ENCODE results near the gene ACD. TPM values are rescaled to one million over a fixed set of nuclear protein-coding genes. Genes with fewer than 3 reads are reported as not detected.
A peak's percentile ranks its signal among the peaks of the same experiment; 100 is the strongest.

The ACD gene
- total and polyA plus RNA-seq, 9 of the 15 experiments (the other 6 are each of a cell fraction or from before 2014, with no cell fraction given), result 4.2 to 47.4 (median 19.2) TPM

DNA sequence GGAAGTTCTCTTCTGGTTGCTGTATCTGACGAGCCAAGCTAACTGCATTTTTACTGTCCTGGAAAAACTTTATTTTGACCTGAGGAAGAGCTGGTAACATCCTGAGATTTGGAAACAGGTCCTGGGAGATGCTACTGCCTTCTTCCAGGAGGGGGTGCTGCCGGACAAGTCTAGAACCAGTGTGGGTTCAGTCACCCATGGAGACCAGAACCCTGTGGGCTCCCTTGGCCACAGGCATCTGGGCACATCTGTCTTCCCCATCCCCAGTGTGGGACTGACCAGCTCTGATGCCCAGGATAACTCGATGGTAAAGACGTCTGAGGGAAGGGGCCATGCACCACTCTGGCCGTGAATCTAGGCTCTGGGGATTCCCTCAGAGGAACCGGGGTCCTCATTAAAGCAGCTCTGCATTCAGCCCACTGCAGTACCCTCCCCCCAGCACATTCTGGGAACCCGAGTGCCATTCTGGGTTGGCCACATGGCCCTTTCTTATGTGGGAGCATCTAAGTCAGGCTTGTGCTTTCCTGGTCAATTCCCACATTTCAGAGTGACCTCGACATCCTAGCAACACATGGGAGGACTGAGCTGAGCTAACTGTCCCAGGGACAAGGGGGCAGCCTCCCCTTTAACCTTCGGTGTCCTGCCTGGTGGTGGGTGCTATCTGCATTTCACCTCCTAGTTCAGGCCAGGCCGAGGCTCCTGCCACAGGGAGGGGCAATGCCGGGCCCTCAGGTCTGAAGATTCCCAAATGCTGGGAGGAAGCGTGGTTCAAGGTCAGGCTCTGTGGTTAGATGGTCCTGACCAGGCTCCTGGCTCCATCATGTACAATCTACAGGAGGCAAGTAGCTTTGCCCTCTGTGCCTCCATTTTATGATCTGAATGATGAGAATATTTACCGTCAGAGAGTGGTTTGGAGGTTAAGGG, 12.9 kb upstream of the ACD start:
- intact Hi-C loops (cut with micrococcal nuclease), result loop anchor here (2.0 to 5.0 kb wide), 3 partner anchors 134 to 369 kb away; partner anchors contain the start of genes RANBP10 and TSNAXIP1
- H4K20me1 ChIP-seq (replicated peaks; ENCODE audit: control insufficient read depth, insufficient read depth, low read length), result no peaks in the 10 kb centered on the region
- TF ChIP-seq MED1 (CRISPR knock-in tag; IDR thresholded peaks at IDR 0.05; ENCODE audit: borderline replicate concordance) (no peak), ZNF785 (CRISPR knock-in tag; IDR thresholded peaks at IDR 0.05) (no peak), E2F5 (CRISPR knock-in tag; IDR thresholded peaks at IDR 0.05) (no peak), MEIS2 (IDR thresholded peaks at IDR 0.05; ENCODE audit: partially characterized antibody) (no peak), ETV6 (IDR thresholded peaks at IDR 0.05; ENCODE audit: borderline replicate concordance in 1 of 2, low read depth in 2 of 2, low read length in 1 of 2) (no peak), ETV6 (CRISPR knock-in tag; IDR thresholded peaks at IDR 0.05; ENCODE audit: borderline replicate concordance) (no peak), MYC (IDR thresholded peaks at IDR 0.05; ENCODE audit: low read depth, low read length) (0 out of 2 replicates have a peak, but pooled peaks have one; percentile 19), MYC (CRISPR knock-in tag; IDR thresholded peaks at IDR 0.05; ENCODE audit: borderline replicate concordance, low read depth) (no peak), ZNF316 (IDR thresholded peaks at IDR 0.05) (no peak), ZNF140 (CRISPR knock-in tag; IDR thresholded peaks at IDR 0.05) (no peak), KHSRP (IDR thresholded peaks at IDR 0.05) (no peak), LCOR (CRISPR knock-in tag; IDR thresholded peaks at IDR 0.05) (no peak), SIRT6 (IDR thresholded peaks at IDR 0.05; ENCODE audit: low read depth, low read length) (no peak), ARID2 (IDR thresholded peaks at IDR 0.05) (peak; percentile 69), DEAF1 (CRISPR knock-in tag; IDR thresholded peaks at IDR 0.05) (peak; percentile 69; the same call in 1 of the 2 replicates), CCNT2 (IDR thresholded peaks at IDR 0.05; ENCODE audit: borderline replicate concordance, extremely low read depth, insufficient read length, low read depth, low read length) (no peak)
- TF ChIP-seq, protein P1, sequence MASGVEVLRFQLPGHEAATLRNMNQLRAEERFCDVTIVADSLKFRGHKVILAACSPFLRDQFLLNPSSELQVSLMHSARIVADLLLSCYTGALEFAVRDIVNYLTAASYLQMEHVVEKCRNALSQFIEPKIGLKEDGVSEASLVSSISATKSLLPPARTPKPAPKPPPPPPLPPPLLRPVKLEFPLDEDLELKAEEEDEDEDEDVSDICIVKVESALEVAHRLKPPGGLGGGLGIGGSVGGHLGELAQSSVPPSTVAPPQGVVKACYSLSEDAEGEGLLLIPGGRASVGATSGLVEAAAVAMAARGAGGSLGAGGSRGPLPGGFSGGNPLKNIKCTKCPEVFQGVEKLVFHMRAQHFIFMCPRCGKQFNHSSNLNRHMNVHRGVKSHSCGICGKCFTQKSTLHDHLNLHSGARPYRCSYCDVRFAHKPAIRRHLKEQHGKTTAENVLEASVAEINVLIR (CRISPR knock-in tag; IDR thresholded peaks at IDR 0.05), result no peak

More for the DNA sequence above, 12.9 kb upstream of the ACD start:
- Histone ChIP-seq H3K27ac (ENCODE audit: extremely low read depth, low read depth, low read length) (no peak overlapping the region), H3K9me1 (ENCODE audit: control insufficient read depth, insufficient read depth, low read length) (no peaks in the 10 kb centered on the region), H3K9me3 (replicated peaks; ENCODE audit: control insufficient read depth, insufficient read depth, low read depth, low read length) (no peaks in the 10 kb centered on the region), H3K4me2 (ENCODE audit: insufficient read depth, low read length) (no peak overlapping the region), H3K36me3 (ENCODE audit: control insufficient read depth, insufficient read depth, low read length) (no peaks in the 10 kb centered on the region), H3K4me1 (replicated peaks in 1 of 2; ENCODE audit: control insufficient read depth in 2 of 2, insufficient read depth in 2 of 2, low read length in 2 of 2) (peaks cover 0 to 10% of the 10 kb centered on the region in 2 experiments; a peak in 3 of 5 replicates), H3K27me3 (ENCODE audit: control insufficient read depth in 2 of 2, insufficient read depth in 2 of 2, low read length in 2 of 2) (no peaks in the 10 kb centered on the region), H3K9ac (ENCODE audit: insufficient read depth in 1 of 2, low read depth in 2 of 2, low read length in 2 of 2) (no peak overlapping the region), H2AFZ (ENCODE audit: low read depth, low read length) (no peak overlapping the region), H3K79me2 (ENCODE audit: control insufficient read depth, insufficient read depth, low read length) (no peaks in the 10 kb centered on the region), H3K4me3 (no peak overlapping the region)
- peak; percentile 82 for ATAC-seq
- in situ Hi-C loops (cut with MboI), result loop anchor here (10.0 kb wide), 1 partner anchor 372 kb away; no protein-coding TSS in a partner anchor
- CTCF ChIA-PET (ENCODE audit: low intra/inter-chr PET ratio), result interaction anchor here (0.6 to 2.2 kb wide), 9 partner anchors 144 to 1195 kb away, joined by 3 to 31 read pairs (median 4); no protein-coding TSS in a partner anchor
- DNase-seq (ENCODE audit: extremely low read depth in 1 of 4, low spot score in 3 of 4), result peak; percentile 77 to 83 (median 80)
- WGBS (ENCODE audit: insufficient coverage, low coverage, missing lambda C conversion rate), result 43% methylated on average over 12 of the region's 13 CpGs
- peak; percentile 97 for FAIRE-seq
- POLR2A ChIA-PET, result interaction anchor here (0.5 to 1.4 kb wide), 9 partner anchors 10 to 693 kb away, joined by 3 to 4 read pairs (median 3); no protein-coding TSS in a partner anchor
- no TSS peak for BruUV-seq (replicated peaks)

All from K562 (cell line).